HTERT RPE-1 (cell line): ENCODE measurements around the gene STK17A.
"Not testable (repeated sequence)": the region's sequence is repeated elsewhere in the genome, so short reads cannot be mapped to it uniquely, and the experiment has no call there.

Source experiments
- in situ Hi-C: fragments of 300-500 bp; cut with MboI; formaldehyde crosslinking; loops from 4 replicates; pipeline ENCODE4 v1.14.3; 2020; ENCODE audit warnings: low sequenced_read_pairs

Gene STK17A

DNA sequence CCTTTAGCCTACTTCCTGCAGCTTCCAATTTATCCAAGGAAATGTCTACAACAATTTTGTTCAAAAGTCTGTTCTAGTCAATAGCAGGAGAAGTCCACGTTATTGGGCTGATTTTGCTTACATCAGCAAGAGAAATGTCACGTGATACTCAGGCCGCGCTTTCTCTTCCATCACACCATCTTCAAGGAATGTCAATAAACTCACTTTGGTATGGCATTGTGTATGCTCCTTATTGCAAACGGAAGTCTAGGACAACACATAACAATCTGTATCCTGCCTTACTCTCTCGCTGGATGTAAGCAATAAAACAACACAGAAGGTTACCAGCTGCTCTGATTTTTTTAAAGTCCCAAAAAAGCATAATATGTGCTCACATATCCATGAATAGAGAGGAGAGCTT lies 17.1 kb upstream of the STK17A start:
- in situ Hi-C loops, result no loop called here

DNA sequence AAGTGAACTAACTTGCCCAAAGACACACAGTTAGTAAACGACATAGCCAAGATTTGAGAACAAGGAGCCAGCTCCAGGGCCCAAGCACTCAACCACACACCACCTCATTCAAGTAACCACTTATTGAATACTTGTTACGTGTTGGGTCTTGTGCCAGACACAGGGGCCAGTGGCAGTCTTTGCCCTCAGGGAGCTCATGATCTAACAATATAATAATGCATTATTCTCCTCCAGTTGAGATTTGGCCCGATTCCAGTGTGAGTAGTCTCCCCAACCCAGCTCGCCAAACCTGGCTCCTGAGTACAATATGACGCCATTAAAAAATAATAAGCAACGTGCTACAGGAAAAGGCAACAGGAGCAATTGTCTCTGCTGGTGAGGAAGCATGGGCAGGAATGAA lies 14.4 kb upstream of the STK17A start:
- in situ Hi-C loops, result no loop called here

DNA sequence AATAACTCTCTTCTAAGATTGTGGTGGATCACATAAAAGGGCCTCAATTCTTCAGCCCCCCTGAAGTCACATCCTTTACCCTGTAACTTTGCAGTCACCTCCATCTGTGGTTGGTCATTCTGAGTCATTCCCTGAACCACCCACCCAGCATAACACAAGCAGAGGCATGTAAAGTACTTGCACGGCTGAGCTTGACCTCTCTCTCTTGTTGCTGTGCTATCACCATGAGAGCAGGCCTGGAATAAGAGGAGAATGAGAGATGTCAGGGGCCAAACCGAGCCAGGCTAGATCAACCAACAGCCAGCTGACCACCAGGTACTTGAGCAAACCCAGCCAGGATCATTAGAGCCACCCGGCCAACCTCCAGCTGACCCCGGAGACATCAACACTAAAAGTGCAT lies 13.5 kb upstream of the STK17A start:
- in situ Hi-C loops, result no loop called here

DNA sequence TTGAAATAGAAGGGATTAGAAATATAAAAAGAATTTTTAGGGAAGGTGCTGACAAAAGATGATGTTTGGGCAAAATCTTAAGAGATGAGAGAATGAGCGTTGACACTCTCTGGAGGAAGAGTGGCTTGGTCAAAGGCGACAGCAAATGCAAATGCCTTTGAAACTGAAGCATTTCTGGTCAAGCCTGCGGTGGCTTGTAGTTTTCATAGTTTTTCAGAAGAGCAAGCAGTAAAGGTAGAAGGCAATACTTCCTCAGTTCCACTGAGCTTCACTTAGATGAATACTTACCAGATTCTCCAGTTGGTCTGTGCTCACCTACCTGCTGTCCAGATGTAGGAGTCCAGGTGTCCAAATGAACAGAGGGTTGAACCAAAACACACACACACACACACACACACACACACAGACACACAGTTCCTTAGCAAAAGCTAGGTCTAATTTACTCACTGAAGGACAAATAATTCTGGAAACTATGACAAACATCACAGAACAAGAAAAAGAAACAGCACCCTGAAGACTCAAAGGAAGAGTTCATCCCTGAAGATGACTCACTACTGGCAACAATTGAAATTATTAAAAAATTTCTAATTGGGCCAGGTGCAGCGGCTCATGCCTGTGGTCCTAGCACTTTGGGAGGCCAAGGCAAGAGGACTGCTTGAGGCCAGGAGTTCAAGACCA lies 12.1 kb upstream of the STK17A start:
- in situ Hi-C loops, result no loop called here

DNA sequence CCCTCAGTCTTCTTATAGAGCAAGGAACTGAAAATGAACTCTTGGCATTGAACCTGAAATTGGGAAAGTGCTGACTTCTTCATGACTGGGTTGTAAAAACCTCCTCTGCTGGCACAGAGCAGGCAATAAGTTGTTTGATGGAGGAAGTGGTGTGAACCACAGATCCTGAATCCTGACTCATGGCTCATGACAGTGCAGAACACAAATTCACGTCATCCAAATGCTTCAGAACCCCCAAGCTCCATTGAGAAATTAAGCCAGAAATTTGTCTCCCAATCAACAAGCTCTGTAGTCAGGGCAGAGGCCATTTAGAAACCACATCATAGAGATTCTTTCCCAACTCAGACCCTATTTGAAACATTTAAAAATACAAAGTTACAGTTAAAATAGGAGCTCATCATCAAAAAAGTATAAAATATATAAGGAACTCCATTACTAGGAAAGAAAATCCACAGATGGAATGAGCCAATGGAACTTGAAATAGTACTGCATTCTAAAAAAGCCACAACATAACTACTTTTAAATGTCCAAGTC lies 10.3 kb upstream of the STK17A start:
- in situ Hi-C loops, result no loop called here

DNA sequence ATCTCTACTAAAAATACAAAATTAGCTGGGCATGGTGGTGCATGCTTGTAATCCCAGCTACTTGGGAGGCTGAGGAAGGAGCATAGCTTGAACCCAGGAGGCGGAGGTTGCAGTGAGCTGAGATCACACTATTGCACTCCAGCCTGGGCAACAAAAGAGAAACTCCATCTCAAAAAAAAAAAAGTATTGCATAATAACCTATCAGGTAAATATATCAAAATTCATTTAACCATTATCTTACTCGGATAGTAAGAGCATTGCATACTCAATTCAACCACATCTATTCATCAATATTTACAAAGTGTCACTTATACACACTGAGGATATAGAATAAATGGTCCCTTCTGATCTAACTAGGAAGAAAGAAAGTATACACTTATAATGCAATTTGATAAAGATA lies 9.1 kb upstream of the STK17A start:
- in situ Hi-C loops, result not testable (repeated sequence)

DNA sequence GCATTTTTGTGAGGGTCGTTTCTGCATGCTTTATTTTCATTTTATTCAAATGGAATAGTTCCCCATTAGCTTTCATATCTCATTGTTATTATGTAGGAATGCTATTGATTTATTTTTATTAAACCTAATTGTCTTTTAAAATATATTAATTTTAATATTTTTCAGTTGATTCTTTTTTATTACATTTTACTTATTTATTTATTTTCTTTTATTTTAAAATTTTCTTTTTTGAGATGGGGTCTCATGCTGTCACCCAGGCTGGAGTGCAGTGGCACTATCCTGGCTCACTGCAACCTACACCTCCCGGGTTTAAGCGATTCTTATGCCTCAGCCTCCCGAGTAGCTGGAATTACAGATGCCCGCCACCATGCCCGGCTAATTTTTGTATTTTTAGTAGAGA lies 7.4 kb upstream of the STK17A start:
- in situ Hi-C loops, result no loop called here

DNA sequence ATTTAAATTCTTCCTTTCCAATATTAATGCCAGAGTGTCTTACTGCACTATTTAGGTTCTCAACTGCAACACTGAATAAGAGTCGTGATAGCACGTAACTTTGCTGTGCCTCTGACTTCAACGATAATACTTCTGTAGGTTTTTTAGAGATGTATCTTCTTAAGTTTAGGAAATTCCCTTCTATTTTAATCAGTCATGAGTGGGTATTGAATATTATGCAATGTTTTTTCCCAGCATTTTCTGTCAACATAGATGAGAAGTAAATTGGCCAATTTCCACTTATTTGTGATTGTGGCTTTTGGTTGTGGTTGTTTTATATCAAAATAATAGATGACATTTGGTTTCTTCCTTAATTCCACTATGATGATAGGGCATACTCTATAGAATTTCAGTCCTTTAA lies 6.7 kb upstream of the STK17A start:
- in situ Hi-C loops, result no loop called here

DNA sequence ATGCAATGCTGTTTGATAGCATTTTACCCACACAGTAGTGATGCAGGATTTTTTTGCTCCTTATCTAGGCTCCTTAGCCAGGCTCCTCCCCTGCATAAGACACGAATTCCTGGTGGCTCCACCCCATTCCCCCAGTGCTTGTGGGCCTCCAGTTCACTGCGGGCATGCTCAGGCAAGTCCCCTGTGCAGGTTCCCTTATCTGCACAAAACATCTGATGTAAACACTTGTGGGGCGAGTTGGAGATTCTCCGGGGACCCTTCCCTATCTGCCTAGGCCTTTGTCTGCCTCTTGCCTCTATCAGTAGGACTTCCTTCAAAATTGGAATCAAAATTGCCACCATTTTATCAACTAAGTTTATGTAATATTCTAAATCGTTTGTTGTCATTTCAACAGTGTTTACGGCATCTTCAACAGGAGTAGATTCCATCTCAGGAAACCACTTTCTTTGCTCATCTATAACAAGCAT lies 5.4 kb upstream of the STK17A start:
- in situ Hi-C loops, result no loop called here

DNA sequence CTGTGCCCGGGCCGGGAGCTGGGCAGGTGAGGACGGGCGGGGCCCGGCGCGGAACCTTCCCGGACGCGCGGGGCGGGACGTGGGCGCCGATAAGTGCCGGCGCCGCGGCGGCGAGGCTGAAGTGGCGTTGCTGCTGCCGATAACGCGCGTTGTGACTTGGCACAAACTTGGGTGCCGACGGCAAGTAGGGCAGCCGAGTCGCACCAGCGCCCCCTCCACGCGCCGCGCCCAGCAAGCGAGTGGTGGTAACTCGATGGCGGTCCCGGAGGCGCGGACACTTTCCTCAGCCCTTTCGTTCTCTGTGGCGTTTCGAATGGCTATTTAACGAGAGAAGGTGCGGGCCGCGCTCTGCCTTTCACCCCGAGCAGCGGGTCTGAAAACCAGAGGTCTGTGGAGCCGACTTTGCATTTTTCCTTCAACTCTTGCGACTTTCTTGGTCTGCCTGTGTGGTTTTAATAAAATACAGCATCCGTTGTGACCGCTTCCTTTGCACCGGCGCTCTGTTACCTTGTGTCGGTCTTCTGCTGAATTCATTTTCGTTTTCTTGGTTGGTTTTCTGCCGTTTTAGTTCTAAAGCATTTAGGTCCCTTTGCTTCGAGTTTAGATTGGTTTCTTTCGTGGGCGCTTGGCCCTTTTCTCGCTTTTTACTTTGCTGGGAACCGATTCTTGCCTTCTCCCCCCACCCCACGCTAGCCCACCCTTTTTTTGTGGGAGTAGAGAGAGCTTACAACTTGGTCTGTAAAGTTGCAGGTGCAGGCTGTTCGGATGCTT lies 701 bp downstream of the STK17A start:
- in situ Hi-C loops, result no loop called here

DNA sequence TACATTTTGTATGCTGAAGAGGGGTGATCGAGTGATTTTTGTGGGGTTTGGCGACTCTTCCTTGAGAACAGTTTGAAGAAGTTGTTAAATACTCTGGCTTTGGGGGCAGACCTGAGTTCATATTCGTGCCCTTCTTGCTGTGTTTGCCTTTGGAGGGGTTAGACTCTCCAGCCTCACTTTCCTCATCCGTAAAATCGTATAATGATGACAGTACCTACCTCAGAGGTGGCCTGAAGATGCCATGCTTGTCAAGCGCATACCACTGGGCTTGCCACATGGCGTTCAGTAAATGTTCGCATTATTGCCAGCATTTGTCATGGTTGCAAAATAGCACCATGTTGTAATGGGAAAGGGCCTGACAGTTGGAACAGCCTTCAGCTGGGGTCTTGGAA lies 1.3 kb downstream of the STK17A start:
- in situ Hi-C loops, result no loop called here

DNA sequence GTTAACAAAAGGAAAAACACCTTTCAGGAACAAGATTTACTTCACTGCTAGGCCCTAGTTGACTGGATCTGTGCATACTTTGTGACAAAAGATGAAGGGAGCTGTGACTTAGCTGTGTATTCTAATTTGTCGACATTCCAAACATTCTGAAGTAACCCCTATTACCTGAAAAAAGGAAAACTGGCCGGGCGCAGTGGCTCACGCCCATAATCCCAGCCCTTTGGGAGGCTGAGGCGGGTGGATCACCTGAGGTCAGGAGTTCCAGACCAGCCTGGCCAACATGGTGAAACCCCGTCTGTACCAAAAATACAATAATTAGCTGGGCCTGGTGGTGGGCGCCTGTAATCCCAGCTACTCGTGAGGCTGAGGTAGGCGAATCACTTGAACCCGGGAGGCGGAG lies 1.8 kb downstream of the STK17A start:
- in situ Hi-C loops, result not testable (repeated sequence)

DNA sequence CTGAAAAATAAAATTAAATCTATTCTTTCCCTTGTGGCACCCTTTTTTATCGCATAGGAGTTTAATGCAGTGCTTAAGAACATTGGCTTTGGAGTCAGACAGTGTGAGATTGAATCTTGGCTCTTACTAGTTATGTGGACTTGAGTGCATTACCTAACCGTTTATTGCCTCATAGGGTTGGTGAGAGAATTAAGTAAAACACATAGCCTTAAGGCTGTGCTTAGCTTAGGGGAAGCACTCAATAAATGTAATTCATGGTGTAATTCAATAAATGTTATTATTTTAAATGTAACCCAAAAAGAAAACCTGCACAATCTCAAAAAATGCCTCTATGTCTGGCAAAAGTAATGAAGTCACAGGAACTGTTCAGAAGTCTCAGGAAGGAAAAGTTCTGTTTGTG lies 2.7 kb downstream of the STK17A start:
- in situ Hi-C loops, result no loop called here

DNA sequence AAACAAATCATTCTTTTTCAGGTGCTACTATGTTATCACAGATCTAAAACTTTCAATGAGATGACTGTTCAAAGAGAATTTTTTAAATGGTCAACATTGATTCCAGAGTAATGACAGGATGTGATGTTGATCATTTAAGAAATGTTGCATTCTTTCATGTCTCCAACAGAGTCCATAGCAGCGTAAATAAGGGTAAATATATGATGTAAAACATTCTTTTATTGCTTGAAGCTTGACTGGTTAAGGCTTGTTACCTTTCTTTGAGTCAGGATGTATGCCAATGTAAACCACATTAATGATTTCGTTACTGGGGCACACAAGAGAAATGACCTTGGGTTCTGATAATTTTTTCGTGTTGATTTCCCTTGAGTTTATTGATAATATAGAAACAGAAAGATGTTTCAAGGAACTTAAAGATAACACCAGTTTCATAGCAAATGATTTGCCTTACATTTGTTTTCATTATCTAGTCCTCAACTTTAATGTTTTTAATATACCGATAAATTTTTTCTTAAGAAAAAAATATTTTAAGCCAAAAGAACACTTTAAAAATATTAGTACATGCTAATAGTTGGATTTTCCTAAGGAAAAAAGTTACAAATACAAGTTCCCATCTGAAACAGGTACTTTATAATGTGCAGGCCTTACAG lies 3.5 kb downstream of the STK17A start:
- in situ Hi-C loops, result no loop called here

DNA sequence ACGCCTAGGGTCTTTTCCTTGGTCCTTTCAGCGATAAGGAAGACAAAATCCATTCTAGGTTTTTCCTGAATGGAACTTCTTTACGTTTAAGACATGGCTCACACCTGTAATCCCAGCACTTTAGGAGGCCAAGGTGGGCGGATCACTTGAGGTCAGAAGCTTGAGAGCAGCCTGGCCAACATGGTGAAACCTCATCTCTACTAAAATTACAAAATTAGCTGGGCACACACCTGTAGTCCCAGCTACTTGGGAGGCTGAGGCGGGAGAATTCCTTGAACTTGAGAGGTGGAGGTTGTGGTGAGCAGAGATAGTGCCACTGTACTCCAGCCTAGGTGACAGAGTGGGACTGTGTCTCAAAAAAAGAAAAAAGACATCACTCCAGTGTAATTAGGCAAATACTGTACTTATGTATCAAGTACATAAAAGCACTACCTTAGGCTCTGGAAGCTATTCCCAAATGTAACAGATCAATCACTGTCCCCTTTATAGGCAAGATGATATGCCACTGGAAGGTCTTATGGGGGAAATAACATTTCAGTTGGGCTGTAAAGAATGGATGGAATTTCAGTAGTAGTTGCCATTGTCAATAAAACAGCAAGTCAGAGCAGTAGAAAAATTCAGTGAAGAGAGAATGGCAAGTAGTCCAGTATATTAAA lies 5.7 kb downstream of the STK17A start:
- in situ Hi-C loops, result no loop called here

DNA sequence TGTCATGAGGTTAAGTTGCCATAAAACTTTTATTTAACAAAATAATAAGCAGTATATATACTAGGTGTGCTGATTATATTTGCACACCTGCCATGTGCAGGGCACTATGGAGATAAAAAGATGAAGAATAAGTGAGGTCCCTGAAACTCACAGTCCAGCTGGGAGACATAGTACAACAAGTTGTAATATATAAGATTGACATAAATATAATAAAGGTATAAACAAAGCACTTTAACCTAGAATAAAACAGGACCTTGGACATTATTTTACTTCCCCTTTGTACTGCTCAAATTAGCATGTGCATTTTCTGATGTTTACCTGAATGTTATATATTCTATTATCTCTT lies 6.2 kb downstream of the STK17A start:
- in situ Hi-C loops, result no loop called here

DNA sequence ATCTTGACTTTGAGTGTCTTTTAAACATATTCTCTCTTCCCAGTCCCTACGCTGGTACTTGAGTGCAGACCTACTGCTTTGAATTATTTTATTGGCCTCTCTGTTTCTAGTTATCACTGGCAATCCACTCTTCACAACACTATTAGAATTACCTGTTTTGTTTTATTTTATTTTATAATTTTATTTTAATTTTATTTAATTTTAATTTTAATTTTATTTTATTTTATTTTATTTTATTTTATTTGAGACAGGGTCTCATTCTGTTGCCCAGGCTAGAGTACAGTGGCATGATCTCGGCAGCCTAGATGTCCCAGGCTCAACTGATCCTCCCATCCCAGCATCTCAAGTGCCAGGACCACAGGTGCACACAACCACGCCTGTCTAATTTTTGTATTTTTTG lies 6.8 kb downstream of the STK17A start:
- in situ Hi-C loops, result no loop called here

DNA sequence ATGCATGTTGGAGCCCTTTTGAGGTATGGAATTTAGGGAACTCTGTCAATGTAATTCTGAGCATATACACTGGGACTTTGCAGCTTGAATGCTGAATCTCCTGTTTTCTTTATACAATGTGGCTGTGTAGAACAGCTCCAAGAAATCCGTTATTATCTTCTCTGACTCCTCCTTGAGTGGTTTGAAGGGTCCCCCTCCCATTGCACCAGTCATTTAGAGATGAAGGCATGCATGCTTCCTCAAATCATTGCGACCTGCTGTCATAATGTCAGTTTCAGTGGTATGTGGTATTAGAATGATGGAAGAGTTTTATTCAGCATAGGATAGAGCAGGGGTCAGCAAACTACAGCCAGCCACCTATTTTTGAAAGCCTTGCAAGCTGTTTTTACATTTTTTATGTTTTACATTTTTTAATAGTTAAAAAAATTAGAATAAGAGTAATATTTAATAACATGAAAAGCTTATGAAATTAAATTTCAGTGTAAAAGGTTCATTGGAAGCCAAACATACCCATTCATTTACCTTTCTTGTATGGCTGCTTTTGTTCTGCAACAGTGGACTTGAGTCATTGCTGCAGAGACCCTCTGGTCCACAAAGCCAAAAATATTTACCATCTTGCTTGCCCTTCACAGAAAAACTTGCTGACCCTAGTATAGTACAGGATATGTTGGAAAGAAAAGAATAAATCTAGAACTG lies 8.1 kb downstream of the STK17A start:
- in situ Hi-C loops, result no loop called here

DNA sequence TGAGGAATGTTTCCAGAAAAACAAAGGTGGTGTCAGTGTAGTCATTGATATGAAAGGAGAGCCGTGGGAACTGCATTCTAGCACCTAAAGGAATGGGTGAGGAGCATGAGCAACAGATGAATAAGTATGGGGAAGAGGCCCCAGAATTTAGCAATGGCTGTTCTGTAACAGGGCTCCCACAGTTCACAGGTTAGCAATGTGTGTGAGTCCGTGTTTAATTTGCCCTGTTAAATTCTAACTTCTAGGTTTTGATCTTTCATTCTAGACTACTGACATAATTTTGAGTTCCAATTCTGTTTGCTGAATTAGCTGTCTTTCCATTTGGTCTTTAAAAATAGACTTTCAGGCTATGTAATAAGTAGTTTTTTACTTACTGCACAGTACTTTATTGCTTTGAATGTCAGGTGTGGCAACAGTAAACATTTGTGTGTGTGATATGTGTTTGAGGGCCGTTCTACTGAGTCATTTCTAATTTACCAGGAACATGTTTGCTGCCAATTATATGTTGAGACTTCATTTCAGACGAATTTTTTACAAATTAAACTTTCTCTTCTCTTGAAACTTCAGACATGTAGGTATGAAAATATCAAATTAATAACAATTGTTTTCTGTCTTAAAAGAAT lies 8.8 kb downstream of the STK17A start:
- in situ Hi-C loops, result no loop called here

DNA sequence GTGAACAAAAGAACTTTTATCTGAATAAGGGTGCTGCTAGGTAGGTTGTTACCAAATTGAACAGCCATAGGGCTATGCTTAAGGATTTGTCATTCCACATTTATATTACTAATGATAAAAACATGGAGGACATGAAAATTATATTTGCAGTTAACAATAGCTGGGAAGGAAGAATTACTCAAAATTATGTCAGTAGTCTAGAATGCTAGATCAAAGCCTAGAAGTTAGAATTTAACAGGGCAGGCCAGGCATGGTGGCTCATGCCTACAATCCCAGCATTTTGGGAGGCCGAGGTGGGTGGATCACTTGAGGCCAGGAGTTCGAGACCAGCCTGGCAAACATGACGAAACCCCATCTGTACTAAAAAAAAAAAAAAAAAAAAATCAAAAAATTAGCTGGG lies 9.4 kb downstream of the STK17A start:
- in situ Hi-C loops, result no loop called here
